Right atrium auricular region (tissue), 2 donors: ENCODE results near the gene CD44. TPM values are rescaled to one million over a fixed set of nuclear protein-coding genes. Genes with fewer than 3 reads are reported as not detected.

Experiments
- DNase-seq: peaks from one replicate; pipeline ENCODE4 v3.0.0-alpha.2; 2019; ENCODE audit warnings: low spot score
- H3K27ac ChIP-seq, 2 donors: fragments of 200-600 bp; sonication (generic); 1 replicate in 1 of 2; 2 replicates in 1 of 2; pipeline ENCODE4 v1.5.1; 2016 to 2019
- H3K27me3 ChIP-seq, 2 donors: fragments of 200-600 bp; sonication (generic); one replicate each; pipeline versions ENCODE4 v1.5.1 to v1.6.0; 2017 to 2019
- H3K36me3 ChIP-seq: fragments of 200-600 bp; sonication (generic); one replicate; pipeline ENCODE4 v1.5.1; 2016
- H3K4me1 ChIP-seq, 2 donors: fragments of 200-600 bp; sonication (generic); one replicate each; pipeline versions ENCODE4 v1.5.1 to v1.6.0; 2017 to 2019
- H3K4me3 ChIP-seq, 2 donors: fragments of 200-600 bp; sonication (generic); 1 replicate in 1 of 2; 2 replicates in 1 of 2; pipeline ENCODE4 v1.5.1; 2017 to 2019; ENCODE audit warnings: mild to moderate bottlenecking in 1 of 2, moderate library complexity in 1 of 2
- H3K9me3 ChIP-seq, 2 donors: fragments of 200-600 bp; sonication (generic); one replicate each; pipeline ENCODE4 v1.5.1; 2019
- CTCF ChIP-seq, 2 donors: fragments of 200-600 bp; sonication (generic); IDR thresholded peaks; one replicate each; pipeline ENCODE4 v1.5.1; 2019; ENCODE audit warnings: antibody characterized with exemption in 2 of 2
- total RNA-seq, 2 donors: library from RNA; depleted of rRNA; stranded (reverse); fragments of >200 nt; gene quantifications; one replicate each; pipeline ENCODE4 v1.1.0, GENCODE V29; 2016

CD44 gene
- total RNA-seq, 2 donors from 2014 or later: 26.8 to 37.3 TPM

GRCh38 chr11:35243774-35244173 lies 104.8 kb downstream of the CD44 start:
- H3K9me3 ChIP-seq: no peaks in the 10 kb centered on the region
- TF ChIP-seq CTCF (IDR thresholded peaks at IDR 0.05): no peak
- DNase-seq: no peak

GRCh38 chr11:35245056-35245455 lies 106.1 kb downstream of the CD44 start:
- H3K27ac ChIP-seq: no peak overlapping the region
- no peak for DNase-seq
- peaks cover 0 to 7% of the 10 kb centered on the region in 2 donors for H3K4me1 ChIP-seq
- no peak for TF ChIP-seq CTCF (IDR thresholded peaks at IDR 0.05)
- no peak overlapping the region for H3K4me3 ChIP-seq
- no peaks in the 10 kb centered on the region for H3K9me3 ChIP-seq
- no peaks in the 10 kb centered on the region for H3K36me3 ChIP-seq
- H3K27me3 ChIP-seq: no peaks in the 10 kb centered on the region

More at GRCh38 chr11:35243774-35244173, 104.8 kb downstream of the CD44 start:
- Histone ChIP-seq H3K4me1 (peaks cover 0 to 7% of the 10 kb centered on the region in 2 donors), H3K27me3 (no peaks in the 10 kb centered on the region), H3K4me3 (no peak overlapping the region), H3K27ac (no peak overlapping the region), H3K36me3 (no peaks in the 10 kb centered on the region)

- H3K4me1 ChIP-seq: peaks cover 0 to 7% of the 10 kb centered on the region in 2 donors
- DNase-seq: no peak
- no peaks in the 10 kb centered on the region for H3K27me3 ChIP-seq
- TF ChIP-seq CTCF (IDR thresholded peaks at IDR 0.05): no peak
- no peaks in the 10 kb centered on the region for H3K9me3 ChIP-seq
- no peaks in the 10 kb centered on the region for H3K36me3 ChIP-seq
- H3K27ac ChIP-seq: peak overlapping the region in 1 of 2 donors; percentile 81
- H3K4me3 ChIP-seq: no peak overlapping the region
Measured at GRCh38 chr11:35245786-35246185, 106.8 kb downstream of the CD44 start.

- Histone ChIP-seq H3K9me3 (no peaks in the 10 kb centered on the region), H3K4me3 (no peak overlapping the region), H3K27ac (peak overlapping the region; percentile 50 to 81), H3K4me1 (peaks cover 0 to 7% of the 10 kb centered on the region in 2 donors), H3K27me3 (no peaks in the 10 kb centered on the region), H3K36me3 (no peaks in the 10 kb centered on the region)
- TF ChIP-seq CTCF (IDR thresholded peaks at IDR 0.05): no peak
- no peak for DNase-seq
Measured at GRCh38 chr11:35246745-35247144, 107.8 kb downstream of the CD44 start.

- no peaks in the 10 kb centered on the region for H3K36me3 ChIP-seq
- peaks cover 0 to 7% of the 10 kb centered on the region in 2 donors for H3K4me1 ChIP-seq
- H3K9me3 ChIP-seq: no peaks in the 10 kb centered on the region
- no peak for DNase-seq
- H3K4me3 ChIP-seq: no peak overlapping the region
- H3K27me3 ChIP-seq: no peaks in the 10 kb centered on the region
- no peak for TF ChIP-seq CTCF (IDR thresholded peaks at IDR 0.05)
- H3K27ac ChIP-seq: peak overlapping the region; percentile 13 to 81
Measured at GRCh38 chr11:35247428-35247827, 108.5 kb downstream of the CD44 start.

- Histone ChIP-seq H3K9me3 (no peaks in the 10 kb centered on the region), H3K4me1 (peaks cover 0 to 7% of the 10 kb centered on the region in 2 donors), H3K27ac (no peak overlapping the region), H3K27me3 (no peaks in the 10 kb centered on the region), H3K36me3 (no peaks in the 10 kb centered on the region), H3K4me3 (no peak overlapping the region)
- TF ChIP-seq CTCF (IDR thresholded peaks at IDR 0.05): no peak
- no peak for DNase-seq
Measured at GRCh38 chr11:35247863-35248262, 108.9 kb downstream of the CD44 start.
